GM18858 (cell line): Measurements from ENCODE around the gene HES7.
A peak's percentile ranks its signal among the peaks of the same experiment; 100 is the strongest.
"Not testable (repeated sequence)": the region's sequence is repeated elsewhere in the genome, so short reads cannot be mapped to it uniquely, and the experiment has no call there.

ENCODE experiments used
- ATAC-seq: cut with Tn5 transposase; IDR thresholded peaks from one replicate; pipeline ENCODE4 v1.9.1; 2021; ENCODE audit not compliant: unreplicated experiment

HES7 gene

DNA sequence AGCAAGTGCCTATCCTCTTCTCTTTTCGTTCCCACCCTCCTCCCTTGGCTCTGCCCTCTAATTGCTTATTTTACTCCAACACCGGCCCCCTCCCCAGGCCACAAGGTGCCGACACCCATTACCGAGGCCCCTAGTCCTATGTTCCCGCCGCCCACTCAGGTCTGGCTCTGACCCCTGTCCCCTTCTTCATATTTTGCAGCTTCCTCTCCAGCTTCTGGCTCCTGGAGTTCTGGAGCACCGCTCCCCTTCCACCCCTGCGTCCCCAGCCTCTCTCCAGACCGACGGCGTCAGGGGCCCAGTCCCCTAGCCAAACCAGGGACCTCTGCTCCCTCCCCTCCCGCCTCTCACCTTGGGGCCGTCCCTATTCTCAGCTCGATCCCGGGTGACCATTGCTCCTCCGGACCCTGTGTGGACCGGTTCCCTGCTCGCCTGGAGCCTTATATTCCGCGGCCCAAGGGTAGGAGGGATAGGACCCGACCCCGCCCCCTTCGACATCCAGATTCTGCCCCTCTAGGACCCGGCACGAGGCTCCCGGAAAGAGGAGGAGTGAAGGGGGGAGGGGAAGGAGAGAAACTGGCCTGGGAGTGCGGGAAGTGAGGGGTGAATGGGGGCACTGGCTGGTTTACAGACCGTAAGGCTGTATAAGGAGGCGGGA lies at the start of gene HES7:
Gene HES7, minus strand, starts transcription at position 412 of the 655 bp plus-strand sequence. Its CDS starts 22 bp downstream, at position 390.
- ATAC-seq = no peak

DNA sequence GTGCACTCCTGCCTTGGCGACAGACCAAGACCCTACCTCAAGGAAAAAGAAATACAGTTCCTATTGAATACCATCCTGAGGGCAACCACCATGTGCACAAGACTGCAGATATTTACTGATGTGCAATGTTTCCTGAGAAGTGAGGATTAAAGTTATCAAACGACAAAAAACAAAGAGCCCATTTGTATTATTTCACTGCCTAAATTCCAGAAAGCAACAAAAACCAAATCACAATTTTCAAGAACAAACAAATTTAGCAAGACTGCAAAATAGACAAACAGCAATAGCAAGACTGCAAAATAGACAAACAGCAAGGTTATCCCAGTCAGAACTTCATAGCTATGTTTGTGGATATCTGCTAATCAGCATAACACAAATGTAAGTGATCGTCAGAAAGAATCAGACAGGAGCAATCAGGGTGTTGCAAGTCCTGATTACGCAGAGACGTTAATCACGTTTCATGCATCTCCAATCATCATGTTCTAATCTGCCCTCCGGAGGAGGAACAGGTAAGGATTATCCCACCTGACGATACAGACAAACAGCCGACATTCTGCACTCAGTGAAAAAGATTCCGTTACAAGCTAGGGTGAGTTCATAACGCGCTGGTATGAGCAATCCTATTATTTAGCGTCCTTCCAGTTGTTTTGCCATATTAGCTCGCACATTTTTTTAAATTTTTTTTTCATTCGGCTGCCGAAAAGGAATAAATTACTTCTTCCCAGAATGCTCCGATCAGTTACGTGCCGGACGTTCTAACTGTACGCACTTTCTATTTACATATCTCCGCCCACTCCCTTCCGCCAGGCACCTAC lies 49.4 kb upstream of the HES7 start:
- ATAC-seq = peak; percentile 66

DNA sequence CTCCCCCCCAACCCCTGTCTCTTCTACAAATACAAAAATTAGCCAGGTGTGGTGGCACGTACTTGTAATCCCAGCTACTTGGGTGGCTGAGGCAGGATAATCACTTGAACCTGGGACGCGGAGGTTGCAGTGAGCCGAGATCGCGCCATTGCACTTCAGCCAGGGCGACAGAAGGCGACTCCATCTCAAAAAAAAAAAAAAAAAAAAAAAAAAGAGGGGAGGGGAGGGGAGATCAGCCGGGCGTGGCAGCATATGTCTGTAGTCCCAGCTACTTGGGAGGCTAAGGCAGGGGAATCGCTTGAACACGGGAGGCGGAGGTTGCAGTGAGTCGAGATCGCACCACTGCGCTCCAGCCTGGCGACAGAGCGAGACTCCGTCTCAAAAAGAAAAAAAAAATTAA lies 46.3 kb upstream of the HES7 start:
- ATAC-seq = not testable (repeated sequence)

DNA sequence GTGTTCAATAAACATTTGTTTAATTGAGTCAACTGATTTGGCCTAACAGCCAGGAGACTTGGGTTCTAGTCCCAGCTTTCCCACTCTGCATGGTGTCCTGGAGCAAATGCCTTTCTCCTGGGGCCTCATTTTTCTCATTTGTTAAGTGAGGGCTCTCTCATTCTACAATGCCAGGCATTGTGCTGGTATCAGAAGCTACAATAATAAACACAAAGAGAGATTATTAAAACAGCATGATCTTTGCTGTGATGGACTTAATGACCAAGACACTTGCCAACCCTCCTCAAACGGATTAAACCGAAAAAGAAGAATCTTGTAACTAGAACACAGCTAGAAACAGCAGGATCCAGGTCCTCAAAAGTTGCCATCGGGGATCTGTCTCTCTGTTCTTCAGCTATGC lies 43.6 kb upstream of the HES7 start:
- ATAC-seq = no peak

DNA sequence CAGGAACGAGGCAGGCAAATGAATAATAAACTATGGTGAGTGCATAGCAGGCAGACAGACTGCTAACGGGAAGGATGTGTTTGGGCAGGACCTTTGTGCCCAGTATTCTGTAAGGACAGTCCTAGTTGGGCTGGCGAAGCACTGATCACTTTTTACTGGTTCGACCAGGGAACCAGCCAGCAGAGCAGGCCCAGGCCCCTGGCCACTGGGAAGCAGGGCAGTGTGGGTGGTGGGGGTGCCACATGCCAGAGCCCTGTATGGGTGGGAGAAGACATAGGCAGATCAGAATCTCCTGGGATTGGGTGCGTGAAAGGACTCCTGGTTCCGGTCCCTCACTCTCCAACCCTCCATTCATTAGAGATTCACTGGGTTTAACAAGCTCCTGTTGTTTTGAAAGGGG lies 42.8 kb upstream of the HES7 start:
- ATAC-seq = no peak

DNA sequence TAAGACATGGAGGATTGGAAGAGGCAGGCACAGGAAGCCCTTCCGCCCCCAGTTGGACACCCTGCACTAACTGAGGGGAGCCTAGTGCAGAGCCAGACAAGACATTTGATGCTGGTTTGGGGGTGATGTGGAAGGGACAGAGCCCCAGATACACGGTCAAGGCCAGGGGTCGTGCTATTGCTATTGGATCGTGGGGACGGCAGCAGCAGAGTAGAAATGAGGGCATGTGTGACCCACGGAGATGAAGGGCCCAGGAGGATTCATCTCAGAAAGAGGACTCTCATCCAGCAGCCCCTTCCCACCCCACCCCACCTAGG lies 40.9 kb upstream of the HES7 start:
- no peak for ATAC-seq

DNA sequence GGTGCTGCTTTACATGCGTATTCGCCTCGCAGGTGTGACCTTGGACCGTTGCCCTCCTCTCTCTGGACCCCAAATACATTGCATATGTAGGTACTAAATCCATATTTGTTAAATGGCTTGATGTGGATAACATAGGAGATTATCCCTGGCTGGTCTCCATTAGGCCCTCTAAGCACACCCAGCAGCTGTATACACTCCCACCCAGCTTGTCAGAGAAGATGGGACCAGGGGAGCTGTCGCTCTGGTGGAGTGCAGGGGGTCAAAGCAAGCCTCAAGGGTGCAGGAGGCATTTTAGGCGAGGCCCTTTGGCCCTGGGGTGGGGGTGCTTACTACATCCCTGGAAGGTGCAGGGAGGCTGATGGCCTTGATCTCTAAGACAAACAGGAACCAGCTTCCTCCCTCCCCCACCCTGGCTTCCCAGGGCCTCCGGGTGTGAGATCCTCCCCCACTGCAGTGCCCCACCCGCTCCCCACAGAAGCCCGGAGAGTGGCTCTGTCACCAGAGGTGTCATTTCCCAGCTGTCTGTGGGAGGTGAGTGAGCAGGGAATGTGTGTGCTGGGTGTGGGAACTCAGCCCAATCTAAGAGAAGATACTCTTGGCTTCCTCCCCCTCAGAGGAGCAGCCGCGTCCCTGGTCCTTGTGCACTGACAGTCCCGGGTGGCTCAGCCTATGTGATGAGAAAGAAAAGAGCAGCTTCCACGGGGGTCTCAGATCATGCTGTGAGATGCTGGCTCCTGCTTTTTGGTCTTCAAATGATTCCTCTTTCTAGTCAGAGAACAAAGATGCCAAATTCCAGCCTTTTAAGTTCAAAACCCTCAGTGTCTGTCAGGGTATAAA lies 40.3 kb upstream of the HES7 start:
- ATAC-seq = no peak

DNA sequence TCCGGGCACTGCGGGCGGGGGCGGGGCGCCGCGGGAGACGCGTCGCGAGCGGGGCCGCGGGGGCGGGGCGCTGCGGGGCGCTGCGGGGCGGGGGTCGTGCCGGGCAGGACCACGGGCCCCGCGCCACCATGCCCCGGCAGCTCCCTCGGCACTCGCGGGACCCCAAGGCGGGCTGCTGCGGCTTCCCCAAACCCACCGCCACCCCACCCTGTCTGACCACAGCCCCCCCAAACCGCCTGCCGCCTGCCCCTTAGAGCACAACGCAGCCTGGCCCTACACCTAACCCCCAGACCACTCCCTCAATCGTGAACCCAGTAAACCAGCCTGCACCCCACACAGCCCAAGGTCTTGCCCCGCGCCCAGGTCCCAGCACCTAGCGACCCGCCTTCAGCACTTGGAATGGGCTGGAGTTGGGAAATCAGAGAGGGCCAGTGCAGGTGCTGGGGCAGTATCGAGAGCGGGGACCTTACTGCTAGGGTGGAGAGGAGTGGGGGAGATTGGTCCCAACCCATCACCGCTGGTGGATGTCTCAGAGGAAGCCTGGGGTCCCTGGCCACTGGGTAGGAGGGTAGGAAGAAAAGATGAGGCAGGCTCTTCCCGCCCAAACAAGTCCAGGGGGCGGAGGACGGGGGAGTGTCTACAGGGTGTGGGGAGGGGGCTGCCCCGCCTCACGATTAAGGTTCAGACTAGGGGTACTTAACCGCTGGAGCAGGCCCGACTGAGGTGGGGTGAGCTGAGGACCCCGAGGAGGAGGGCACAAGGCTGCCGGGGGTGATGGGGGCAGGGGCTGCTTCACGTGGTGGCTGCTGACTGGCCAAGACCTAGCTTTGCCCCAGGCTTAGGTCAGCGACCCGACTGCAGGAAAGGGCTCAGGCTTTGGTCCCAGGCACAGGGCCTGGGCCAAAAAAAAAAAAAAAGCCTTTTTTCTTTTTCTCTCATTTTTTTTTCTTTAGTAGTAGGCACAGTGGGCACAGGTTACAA lies 39.4 kb upstream of the HES7 start:
- no peak for ATAC-seq

DNA sequence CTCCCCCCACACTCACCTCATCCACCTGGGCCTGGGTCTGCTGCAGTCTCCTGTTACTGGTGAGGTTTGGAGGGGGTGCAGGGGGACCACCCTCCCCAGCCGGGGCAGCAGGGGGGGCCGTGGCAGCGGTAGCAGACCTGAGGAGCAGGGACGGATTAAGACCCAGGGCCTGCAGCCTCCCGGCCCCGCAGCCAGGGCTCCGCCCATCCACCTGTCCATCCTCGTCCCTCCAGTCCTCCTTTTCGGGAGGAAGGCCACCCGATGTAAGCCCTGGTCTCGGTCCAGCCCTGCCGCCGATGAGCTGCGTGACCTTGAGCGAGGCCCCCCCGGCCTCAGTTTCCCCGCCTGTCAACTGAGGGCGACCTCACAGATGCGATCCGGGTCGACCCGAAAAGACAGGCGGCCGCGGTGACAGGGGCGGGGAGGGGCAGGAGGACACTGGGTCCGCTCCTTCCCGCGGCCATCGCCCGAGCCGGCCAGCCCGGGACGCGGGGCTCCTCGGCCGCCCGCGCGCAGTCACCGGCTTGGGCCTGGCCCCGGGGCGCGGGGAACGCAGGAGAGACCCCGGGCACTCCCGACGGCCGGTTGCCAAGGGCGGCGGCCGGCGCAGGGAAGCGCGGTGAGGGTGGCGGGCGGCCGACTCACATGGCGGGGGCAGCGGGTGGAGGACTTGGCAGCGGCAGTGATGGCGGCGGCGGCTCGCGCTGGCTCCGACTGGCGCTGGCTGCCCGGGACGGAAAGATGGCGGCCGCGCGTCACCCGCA lies 38.5 kb upstream of the HES7 start, which contains the start of gene VAMP2:
Gene VAMP2, minus strand, starts transcription at position 716 of the 764 bp plus-strand sequence. Its CDS starts 69 bp downstream, at position 647.
- ATAC-seq = no peak

DNA sequence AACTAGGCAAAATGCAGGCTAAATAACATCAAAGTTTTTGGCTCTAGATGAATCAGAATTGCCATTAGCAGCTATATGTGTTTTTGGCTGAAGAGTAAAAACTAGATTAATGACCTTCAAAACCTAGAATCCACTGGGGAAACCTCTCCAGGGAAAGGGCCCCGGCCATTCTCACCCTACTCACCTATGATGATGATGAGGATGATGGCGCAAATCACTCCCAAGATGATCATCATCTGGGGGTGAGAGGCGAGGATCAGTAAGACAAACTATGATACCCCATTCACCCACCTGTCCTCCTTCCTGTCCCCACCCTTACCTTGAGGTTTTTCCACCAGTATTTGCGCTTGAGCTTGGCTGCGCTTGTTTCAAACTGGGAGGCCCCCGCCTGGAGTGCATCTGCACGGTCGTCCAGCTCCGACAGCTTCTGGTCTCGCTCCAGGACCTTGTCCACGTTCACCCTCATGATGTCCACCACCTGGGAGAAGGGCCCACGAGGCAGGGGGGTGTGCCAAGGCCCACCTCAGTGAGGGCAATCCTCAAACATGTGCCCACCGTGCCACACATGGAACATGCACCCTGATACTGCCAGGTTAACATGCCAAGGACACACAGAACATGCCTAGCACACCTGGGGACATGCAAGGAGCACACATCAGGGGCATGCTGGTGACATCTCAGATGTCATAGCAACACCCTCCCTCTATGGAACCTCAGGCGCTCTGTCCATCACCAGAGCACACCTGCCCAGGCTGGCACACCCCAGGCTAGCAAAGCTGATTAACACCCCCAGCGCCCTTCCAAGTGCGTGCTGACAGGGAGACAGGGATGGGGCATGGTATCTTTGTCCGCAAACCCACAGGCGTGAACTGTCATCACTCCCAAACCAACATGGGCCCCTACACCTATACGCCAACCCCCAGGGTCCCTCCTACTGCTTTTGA lies 37.7 kb upstream of the HES7 start:
- ATAC-seq = no peak

DNA sequence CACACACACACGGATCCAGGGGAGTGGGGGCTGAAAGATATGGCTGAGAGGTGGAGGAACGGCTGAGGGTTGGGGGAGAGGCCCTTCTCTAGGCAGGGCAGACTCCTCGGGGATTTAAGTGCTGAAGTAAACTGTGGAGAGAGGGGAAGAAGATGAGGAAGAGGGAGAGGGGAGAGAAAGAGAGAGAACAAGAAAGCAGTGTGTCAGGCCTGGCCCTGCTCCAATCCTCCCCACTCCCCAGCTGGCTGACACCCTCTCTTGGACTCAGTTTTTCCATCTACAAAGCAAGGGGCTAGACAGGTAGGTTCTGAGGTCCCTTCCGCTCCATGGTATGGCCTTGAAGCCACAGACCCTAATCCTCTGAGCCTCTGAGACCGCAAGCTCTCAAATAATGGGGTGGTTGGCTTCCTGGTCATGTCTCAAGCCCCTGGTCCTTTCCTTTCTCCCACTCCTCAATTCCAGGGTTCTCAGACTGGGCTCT lies 36.9 kb upstream of the HES7 start:
- no peak for ATAC-seq

DNA sequence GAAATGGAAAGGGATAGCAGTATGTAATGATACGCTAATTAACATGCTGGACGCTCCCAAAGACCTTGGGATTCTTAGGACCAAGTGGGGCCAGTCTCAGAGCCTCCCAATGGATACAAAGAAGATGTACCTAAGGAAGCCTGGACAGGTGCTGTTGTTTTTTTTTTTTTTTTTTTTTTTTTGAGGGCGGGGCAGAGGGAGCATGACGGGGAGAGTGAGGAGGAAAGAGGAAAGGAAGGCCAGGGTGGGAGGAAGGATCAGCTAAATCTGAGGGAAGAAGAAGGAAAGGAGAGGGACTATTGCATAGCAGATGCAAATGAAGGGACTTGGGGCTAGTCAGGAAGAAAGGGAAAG lies 36.3 kb upstream of the HES7 start:
- no peak for ATAC-seq

DNA sequence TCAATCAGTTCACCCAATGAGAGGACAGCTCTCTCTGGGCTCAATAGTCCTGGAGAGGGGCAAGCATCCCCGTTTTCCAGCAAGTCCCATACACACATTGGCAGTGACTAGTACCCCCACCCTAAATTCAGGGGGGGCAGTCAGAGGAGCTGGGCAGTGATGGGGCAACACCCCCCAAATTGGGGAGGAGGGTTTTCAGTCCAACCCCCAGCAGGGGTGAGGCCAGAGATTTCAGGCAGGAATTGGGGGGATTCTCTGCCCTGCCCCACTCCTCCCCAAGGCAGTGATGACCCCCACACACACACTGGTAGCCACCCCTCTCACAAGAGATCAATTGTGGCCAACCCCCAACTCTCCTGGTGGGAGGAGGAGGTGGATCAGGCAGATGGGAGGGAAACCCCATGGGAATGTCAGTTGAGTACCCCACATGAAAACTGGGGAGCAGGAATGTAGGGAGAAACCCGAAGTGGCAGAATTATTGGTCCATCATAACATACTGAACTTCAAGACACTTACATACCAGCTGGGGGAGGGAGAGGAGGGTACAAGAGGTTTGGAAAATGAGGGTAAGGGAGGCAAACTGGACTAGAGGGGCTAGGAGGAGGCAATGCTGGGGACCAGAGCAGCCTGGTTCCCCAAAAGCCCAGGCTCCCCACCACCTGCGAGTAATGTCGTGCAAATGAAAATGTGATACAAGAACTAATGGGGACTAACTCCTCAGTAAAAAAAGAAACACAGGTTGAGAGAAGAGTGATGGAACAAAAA lies 35.7 kb upstream of the HES7 start:
- no peak for ATAC-seq

DNA sequence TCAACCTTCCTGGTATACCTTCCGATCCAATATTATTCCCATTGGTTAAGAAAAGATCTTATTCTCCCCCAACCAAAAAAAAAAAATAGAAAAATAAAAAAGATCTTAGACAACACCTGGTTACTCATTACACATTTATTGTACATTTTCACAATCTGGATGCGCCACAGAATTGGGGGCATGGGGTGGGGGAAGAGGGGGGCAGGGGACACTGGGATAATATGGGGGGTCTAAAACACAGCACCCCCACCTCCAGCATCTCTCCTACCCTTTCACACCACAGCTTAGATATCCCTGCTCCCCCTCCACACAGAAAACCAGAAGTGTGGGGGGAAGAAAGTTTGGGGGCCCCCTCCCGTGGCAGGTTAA lies 35.1 kb upstream of the HES7 start:
- no peak for ATAC-seq

DNA sequence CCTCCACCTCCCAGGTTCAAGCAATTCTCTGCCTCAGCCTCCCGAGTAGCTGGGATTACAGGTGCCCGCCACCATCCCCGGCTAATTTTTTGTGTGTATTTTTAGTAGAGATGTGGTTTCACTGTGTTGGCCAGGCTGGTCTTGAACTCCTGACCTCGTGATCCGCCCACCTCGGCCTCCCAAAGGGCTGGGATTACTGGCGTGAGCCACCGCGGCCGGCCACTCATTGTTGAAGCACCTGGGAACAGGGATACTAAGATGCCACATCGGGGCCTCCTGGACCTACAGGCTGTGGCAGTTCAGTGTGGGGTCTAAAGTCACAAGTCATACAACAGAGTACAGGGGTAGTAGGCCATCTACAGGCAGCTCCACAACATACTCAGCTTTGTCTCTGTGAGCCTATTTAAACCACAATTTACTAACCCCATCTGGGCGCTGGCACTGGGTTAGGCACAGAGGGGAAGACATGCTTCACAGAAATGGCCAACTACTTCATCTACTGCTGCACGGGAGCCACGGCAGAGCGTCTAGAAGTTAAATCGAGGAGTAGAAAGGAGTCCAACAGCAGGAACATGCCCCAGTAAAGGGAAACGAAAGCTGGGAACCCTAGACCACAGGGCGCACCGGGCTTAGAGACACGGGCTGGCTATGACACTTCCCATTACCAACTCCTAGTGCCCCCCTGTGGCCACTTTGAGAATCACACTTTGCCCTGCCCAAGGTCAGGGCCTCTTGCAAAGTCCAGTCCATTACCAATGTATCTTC lies 34.5 kb upstream of the HES7 start:
- ATAC-seq = no peak

DNA sequence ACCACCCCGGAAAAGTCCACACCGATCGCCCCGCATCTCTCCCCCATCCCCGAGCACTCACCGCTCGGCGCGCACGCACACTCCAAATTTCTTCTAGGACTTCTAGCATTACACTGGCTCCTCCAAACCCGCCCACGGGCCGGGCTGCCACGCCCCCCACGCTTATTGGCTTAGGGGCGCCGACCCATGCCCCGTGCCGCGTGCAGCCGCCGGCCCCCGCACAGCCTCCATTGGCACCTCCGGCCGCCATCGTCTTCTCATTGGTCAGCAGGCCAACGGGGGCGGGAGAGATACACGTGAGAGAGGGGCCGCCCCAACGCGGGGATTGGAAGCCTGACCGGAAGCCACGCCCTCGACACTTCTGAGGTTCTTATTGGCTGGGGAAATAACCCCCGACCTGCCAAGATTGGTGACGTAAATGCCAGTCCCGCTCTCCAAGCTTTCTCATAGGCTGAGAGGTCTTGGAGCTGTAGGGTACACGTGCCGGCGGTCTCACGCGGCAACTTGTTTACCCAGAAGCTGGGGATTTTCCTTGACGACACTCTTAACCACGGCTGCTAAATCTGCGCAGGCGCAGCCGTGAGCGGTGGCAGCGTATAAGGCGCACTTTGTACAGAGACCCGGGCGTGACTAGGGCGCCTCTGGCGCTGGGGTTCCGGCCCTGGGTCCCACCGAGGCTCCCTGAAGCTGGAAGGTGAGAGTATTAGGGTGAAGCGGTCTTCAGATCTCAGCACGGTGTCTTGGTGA lies 32.5 kb upstream of the HES7 start:
- peak; percentile 60 for ATAC-seq

DNA sequence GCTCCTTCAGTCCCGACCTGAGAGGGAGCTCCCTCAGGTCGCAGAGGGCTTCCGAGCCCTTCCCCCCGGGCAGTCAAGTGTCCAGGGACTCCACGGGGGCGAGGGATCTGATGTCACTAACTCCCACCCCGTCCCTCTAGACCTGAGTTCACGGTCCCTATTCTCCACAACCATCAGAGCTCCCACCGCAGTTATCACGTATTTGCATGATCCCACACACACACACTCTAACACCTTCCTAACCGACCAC lies 32.0 kb upstream of the HES7 start:
- ATAC-seq = no peak
